ENCODE data around the gene BCL2A1. TPM values are rescaled to one million over a fixed set of nuclear protein-coding genes. Genes with fewer than 3 reads are reported as not detected.
A peak's percentile ranks its signal among the peaks of the same experiment; 100 is the strongest.
"Not testable (repeated sequence)": the region's sequence is repeated elsewhere in the genome, so short reads cannot be mapped to it uniquely, and the experiment has no call there.

The BCL2A1 gene
- 10 to 100 TPM in 2 of 3 donors, 1 to 10 TPM in 1; 1.2 to 36.0 (median 25.7) TPM for polyA plus RNA-seq

DNA sequence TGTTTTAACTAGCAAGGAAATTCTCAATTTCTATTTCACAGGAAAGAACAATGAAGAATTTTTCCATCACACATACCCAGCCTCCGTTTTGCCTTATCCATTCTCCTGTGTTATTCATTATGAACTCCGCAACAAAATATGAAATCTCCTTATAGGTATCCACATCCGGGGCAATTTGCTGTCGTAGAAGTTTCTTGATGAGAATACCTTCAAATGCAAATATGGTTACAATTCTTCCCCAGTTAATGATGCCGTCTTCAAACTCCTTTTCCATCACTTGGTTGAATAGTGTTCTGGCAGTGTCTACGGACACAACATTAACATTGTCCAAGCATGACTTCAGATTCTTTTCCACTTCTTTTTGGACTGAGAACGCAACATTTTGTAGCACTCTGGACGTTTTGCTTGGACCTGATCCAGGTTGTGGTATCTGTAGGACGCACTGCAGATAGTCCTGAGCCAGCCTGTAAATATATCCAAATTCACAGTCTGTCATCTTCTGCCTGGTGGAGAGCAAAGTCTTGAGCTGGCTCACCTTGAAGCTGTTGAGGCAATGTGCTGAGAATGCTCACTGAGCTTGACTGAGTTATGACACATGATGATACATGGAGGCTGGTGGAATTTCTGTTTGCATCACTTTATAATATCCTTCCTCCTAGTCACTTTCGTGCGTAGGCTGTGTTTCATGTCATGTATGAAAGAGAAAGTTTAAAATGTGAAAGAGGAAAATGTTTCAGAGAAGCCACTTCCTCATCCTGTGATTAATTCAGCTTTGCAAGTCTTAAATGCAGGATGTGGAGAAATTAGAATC is at the start of gene BCL2A1:
BCL2A1 (minus strand) TSS at position 573 of the 811 bp plus-strand sequence; CDS start at position 496, 77 bp downstream.
- peak within 1 kb of the TSS; percentile 29 for H3K27ac ChIP-seq (ENCODE audit: low read depth, low read length)
- 31 to 65% (median 32%) methylated on average over 11 of the region's 11 CpGs for WGBS, 3 donors

DNA sequence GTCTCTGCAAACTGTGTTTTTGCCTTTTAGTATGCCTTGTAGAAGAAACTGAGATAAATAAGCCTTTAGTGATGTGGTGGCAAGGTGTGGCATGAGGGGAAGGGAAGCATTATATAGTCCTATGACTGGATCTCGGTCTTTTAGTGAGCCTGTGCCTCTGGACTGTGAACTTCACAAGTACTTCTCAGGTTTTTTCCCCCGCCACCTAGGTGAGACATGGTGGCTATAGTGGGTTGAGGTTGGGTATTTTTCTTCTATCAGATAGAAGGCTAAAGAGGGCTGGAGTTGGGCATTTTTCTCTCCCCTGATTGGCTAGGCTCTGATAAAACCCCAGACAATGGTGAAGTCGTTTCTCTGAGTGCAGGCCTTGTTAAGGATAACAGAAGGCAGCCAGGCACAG is 49.7 kb upstream of the BCL2A1 start:
- no peak overlapping the region for H3K27ac ChIP-seq (ENCODE audit: low read depth, low read length)
- 83 to 87% (median 85%) methylated on average over 3 of the region's 3 CpGs for WGBS, 3 donors

DNA sequence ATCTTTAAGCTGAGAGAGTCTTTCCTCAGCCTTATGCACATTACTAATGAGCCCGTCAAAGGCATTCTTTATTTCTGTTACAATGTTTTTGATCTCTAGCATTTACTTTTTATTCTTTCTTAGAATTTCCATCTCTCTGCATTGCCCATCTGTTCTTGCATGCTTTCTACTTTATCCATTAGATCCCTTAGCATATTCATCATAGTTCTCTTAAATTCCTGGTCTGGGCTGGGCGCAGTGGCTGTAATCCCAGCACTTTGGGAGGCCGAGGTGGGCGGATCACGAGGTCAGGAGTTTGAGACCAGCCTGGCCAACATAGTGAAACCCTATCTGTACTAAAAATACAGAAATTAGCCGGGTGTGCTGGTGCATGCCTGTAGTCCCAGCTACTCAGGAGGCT is 49.2 kb upstream of the BCL2A1 start:
- WGBS, 3 donors: 90 to 93% (median 93%) methylated on average over 6 of the region's 6 CpGs
- not testable (repeated sequence) for H3K27ac ChIP-seq (ENCODE audit: low read depth, low read length)

DNA sequence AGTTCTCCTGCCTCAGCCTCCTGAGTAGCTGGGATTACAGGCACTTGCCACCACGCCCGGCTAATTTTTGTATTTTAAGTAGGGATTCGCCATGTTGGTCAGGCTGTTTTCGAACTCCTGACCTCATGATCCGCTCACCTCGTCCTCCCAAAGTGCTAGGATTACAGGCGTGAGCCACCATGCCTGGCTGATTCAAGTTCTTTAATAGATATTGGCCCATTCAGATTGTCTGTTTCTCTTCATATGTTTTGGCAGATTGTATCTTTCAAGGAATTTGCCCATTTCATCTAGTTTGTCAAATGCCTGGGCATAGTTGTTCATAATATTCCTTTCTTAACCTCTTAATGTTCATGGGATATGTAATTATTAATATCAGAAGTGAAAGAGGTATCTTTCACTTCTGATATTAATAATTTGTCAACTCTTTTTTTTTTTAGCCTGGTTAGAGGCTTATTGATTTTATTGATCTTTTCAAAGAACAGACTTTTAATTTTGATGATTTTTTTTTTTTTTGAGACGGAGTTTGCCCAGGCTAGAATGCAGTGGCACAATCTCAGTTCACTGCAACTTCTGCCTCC is 48.3 kb upstream of the BCL2A1 start:
- WGBS, 3 donors: 84 to 94% (median 92%) methylated on average over 8 of the region's 8 CpGs
- no peak overlapping the region for H3K27ac ChIP-seq (ENCODE audit: low read depth, low read length)

DNA sequence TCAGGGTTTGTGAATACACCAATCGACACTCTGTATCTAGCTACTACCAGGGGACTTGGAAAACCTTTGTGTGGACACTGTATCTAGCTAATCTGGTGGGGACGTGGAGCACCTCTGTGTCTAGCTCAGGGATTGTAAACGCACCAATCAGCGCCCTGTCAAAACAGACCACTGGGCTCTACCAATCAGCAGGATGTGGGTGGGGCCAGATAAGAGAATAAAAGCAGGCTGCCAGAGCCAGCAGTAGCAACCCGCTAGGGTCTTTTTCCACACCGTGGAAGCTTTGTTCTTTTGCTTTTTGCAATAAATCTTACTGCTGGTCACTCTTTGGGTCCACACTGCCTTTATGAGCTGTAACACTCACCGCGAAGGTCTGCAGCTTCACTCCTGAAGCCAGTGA is 46.1 kb upstream of the BCL2A1 start:
- not testable (repeated sequence) for H3K27ac ChIP-seq (ENCODE audit: low read depth, low read length)
- WGBS, 3 donors: 72 to 90% (median 88%) methylated on average over 8 of the region's 8 CpGs

DNA sequence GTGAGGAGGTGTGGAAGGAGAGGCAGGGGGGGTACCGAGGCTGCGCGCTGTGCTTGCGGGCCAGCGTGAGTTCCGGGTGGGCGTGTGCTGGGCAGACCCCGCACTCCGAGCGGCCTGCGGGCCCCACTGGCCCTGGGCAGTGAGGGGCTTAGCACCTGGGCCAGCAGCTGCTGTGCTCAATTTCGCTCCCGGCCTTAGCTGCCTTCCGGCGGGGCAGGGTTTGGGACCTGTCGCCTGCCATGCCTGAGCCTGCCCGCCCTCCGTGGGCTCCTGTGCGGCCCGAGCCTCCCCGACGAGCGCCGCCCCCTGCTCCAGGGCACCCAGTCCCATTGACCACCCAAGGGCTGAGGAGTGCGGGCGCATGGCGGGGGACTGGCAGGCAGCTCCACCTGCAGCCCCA is 45.5 kb upstream of the BCL2A1 start:
- not testable (repeated sequence) for H3K27ac ChIP-seq (ENCODE audit: low read depth, low read length)
- 97 to 98% (median 97%) methylated on average over 21 to 27 of the region's 27 CpGs for WGBS, 3 donors

DNA sequence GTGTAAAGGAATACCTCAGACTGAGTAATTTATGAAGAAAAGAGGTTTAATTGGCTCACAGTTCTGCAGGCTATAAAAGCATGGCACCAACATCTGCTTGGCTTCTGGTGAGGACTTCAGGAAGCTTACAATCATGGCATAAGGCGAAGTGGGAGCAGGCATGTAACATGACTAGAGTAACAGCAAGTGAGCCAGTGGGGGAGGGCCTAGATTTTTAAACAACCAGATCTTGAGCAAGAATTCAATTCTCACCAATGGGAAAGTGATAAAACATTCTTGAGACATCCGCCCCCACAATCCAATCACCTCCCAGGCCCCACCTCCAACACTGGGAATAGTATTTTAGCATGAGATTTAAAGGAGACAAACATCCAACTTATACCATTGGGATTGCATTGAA is 44.2 kb upstream of the BCL2A1 start:
- 87 to 91% (median 89%) methylated on average over 2 of the region's 2 CpGs for WGBS, 3 donors
- no peak overlapping the region for H3K27ac ChIP-seq (ENCODE audit: low read depth, low read length)

DNA sequence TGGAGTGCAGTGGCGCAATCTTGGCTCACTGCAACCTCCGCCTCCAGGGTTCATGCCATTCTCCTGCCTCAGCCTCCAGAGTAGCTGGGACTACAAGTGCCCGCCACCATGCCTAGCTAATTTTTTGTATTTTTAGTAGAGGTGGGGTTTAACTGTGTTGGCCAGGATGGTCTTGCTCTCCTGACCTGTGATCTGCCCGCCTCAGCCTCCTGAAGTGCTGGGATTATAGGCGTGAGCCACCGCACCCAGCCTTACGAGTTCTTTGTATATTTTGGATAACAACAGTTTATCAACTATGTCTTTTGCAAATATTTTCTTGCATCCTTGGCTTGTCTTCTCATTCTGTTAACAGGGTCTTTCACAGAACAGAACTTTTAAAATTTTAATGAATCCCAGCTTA is 43.2 kb upstream of the BCL2A1 start:
- WGBS, 3 donors: 97 to 98% (median 97%) methylated on average over 7 of the region's 7 CpGs
- H3K27ac ChIP-seq (ENCODE audit: low read depth, low read length): not testable (repeated sequence)

DNA sequence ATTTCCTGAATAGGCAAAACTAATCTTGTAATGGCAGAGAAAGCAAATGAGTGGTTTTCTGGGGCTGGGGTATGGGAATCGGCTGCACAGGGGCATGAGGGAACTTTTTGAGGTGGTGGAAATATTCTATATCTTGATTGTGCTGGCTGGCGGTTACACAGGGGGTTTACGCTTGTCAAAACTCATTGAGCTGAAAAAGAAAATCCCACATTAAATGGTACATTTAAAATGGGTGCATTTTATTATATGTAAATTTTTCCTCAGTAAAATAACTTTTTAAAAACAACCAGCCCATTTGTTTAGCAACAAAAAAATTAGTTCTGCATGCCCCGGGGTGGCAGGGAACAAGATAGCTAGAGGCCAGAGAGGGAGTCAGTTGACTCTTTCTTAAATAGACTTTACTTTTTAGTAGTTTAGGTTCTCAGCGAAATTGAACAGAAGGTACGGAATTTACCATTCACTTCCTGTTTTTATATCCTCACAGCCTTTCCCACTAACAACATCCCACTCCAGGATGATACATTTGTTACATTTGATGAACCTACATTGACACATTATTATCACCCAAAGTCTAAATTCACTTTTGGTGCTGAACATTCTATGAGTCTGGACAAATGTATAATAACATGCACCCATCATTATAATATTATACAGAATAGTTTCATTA is 41.2 kb upstream of the BCL2A1 start:
- 75 to 83% (median 78%) methylated on average over 6 of the region's 6 CpGs for WGBS, 3 donors

DNA sequence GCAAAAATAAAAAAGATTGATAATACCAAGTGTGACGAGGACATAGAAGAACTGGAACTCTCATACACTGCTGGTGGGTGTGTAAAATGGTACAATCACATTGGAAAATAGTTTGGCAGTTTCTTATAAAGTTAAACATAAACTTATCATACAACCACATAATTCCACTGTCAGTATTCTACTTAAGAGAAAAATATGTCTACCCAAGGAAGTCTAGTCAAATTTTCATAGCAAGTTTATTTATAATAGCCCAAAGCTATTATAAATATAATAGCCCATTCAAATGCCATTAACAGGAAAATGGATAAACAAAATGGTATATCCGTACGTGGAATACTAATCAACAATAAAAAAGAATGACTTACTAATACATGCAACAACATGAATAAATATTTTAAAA is 40.6 kb upstream of the BCL2A1 start:
- no peak overlapping the region for H3K27ac ChIP-seq (ENCODE audit: low read depth, low read length)
- 70 to 81% (median 75%) methylated on average over 3 of the region's 3 CpGs for WGBS, 3 donors

More for the DNA sequence above, 41.2 kb upstream of the BCL2A1 start:
- no peak overlapping the region for H3K27ac ChIP-seq (ENCODE audit: low read depth, low read length)

DNA sequence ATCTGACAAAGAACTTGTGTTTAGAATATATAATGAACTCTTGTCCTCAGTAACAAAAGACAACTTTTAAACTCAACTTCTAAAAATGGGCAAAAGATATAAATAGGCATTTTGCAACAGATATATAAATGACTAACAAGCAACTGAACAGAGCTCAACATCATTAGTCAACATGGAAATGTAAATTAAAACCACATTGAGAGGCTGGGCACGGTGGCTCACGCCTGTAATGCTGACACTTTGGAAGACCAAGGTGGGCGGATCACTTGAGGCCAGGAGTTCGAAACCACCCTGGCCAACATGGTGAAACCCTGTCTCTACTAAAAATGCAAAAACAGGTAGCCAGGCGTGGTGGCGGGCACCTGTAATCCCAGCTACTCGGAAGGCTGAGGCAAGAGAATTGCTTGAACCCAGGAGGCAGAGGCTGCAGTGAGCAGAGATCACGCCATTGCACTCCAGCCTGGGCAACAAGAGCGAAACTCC is 40.1 kb upstream of the BCL2A1 start:
- WGBS, 3 donors: 83 to 92% (median 85%) methylated on average over 9 of the region's 9 CpGs
- not testable (repeated sequence) for H3K27ac ChIP-seq (ENCODE audit: low read depth, low read length)

DNA sequence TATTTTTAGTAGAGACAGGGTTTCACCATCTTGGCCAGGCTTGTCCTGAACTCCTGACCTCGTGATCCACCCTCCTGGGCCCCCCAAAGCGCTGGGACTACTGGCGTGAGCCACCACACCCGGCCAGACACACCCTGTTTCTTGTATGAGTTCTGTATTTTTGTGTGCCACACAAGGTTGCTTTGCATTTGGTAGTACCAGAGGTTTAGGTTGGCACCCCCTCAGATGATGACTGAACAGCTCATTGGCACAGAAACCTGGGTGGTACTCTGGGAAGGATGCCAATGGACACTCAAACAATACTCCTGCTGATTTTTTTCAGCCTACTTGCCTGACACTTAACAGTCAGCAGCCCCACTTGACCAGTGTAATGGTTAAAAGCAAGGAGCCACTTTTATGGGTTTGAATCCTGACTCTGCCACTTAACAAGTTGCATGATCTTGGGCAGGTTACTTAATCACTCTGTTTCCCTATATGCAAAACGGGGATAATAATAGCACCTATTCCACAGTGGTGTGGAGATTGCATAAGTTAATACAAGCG is 39.2 kb upstream of the BCL2A1 start:
- no peak overlapping the region for H3K27ac ChIP-seq (ENCODE audit: low read depth, low read length)
- WGBS, 3 donors: 67 to 80% (median 80%) methylated on average over 6 of the region's 6 CpGs

DNA sequence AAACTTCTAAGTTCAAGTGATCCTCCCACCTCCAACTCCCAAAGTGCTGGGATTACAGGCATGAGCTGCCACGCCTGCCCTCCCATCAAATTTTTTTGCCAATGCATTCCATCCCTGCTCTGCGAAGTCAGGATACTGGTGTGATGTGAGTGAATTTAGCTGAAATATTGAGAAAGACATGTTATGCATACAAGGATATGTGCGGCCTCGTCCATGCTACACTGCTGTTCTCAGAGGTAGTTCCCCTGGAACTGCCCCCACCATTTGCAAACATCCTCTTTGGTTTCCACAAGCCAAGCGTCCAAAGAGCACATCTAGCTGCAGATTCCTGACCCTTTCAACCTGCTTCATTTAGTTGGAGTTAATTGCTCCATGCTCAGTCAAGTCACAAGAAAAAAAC is 36.5 kb upstream of the BCL2A1 start:
- 76 to 93% (median 84%) methylated on average over 5 of the region's 5 CpGs for WGBS, 3 donors
- no peak overlapping the region for H3K27ac ChIP-seq (ENCODE audit: low read depth, low read length)

DNA sequence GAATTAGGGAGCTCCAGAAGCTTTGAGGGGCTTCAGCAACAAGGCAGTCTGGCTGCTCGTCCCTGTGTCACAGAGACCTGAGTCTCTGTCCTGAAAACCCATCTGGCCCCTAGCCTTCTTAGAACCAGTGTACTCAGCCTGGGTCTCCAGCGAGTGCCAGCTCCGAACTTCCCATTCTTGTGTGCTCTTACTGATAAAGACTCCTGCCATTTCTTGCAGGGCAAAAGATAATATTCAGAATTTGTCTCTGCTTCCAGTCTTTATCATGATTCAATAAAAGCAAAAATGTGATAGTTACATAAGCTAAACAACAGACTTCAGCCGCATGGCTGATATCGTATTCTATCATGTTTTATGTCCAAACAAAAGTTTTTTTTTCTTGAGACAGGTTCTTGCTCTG is 36.0 kb upstream of the BCL2A1 start:
- H3K27ac ChIP-seq (ENCODE audit: low read depth, low read length): no peak overlapping the region
- 46 to 81% (median 78%) methylated on average over 5 of the region's 5 CpGs for WGBS, 3 donors

DNA sequence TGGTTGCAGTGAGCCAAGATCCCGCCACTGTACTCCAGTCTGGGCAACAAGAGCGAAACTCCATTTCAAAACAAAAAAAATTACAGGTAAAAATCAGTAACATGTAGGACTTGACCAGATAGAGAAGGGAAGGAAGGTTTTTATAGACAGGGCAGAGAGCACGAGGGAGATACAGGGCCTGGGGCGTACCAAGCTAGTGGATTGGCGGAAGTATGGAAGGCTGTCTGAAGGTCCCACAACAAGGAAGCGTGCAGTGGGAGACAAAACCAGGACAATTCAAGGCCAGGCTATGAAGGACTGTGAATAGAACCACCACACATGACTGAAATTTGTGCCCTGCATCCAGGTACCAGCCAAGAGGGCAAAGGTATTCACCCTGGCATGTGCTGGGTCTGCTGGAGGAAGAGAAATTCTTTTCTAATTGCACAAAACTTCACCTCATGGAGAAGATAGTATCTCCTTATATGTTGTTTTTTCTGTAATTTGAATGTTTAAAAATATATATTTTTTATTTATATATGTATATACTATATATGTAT is 33.0 kb upstream of the BCL2A1 start:
- 96 to 98% (median 98%) methylated on average over 6 of the region's 6 CpGs for WGBS, 3 donors
- H3K27ac ChIP-seq (ENCODE audit: low read depth, low read length): no peak overlapping the region

DNA sequence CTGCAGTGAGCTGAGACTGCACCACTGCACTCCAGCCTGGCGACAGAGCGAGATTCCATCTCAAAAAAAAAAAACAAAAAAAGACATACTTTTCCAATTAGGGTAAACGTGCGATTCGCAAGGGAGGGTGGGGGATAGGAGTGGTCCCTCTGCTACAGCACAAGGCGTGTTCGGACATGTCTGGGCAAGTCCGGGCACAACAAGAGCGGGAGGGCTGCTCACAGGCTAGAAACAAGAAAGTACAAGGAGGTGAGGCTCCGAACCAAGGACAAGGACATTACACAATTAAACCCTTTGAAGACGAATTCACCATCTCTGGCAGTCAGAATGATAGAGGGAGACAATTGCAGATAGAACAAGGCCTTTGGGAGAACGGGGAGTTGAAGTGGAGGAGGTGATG is 32.2 kb upstream of the BCL2A1 start:
- H3K27ac ChIP-seq (ENCODE audit: low read depth, low read length): no peak overlapping the region
- WGBS, 3 donors: 84 to 91% (median 88%) methylated on average over 12 of the region's 12 CpGs

DNA sequence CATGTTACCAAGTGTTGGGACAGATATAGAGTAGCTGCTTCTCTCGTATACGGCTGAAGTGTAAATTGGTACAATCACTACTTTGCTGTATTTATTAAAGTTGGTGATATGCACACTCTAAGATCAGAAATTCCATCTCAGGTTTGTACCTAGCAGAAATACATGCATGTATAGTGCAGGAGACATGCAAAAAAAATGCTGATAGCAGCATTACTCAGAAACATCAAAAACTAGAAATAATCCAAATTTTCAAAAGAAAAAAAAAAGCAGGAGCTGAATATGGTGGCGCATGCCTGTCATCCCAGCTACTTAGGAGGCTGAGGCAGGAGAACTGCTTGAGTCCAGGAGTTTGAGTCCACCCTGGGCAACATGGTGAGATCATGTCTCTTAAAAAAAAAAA is 31.3 kb upstream of the BCL2A1 start:
- WGBS, 3 donors: 88 to 90% (median 90%) methylated on average over 3 of the region's 3 CpGs
- no peak overlapping the region for H3K27ac ChIP-seq (ENCODE audit: low read depth, low read length)

DNA sequence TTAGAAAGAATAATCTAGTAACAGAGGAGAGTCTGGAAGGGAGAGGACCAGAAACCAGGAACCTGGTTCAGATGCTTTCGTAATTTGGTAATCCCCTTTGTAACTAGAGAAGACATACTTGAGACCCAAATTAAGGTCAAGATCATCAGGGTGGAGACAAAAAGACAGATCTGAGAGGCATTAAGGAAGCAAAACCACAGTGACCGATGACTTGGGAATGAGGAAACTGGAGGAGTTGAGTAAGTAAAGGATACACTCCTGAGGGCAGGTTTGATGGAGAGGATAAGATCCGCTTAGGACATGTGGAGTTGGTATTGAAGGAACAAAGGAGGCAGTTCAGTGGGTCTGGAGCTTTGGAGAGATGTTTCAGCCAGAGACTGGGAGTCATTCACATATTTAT is 23.6 kb upstream of the BCL2A1 start:
- H3K27ac ChIP-seq (ENCODE audit: low read depth, low read length): no peak overlapping the region
- WGBS, 3 donors: 77 to 87% (median 79%) methylated on average over 3 of the region's 3 CpGs

DNA sequence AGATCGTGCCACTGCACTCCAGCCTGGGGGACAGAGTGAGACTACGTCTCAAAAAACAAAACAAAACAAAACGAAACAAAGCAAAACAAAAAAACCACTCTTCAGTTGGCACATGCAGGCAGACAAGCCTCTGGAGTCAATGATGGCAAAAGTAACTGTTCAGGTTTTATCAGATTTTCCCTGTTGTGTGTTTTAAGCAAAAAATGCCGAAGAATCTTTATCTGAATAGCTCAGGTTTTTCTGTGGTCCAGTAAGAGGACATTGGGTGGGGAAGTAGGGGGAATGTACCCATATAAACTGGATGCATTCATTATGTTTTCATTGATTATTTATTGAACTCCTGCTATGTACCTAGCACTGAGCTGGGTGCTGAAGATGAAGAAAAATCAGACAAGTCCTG is 20.8 kb upstream of the BCL2A1 start:
- no peak overlapping the region for H3K27ac ChIP-seq (ENCODE audit: low read depth, low read length)
- WGBS, 3 donors: 58 to 68% (median 68%) methylated on average over 4 of the region's 4 CpGs
